Body of pancreas (tissue), 4 donors: ENCODE measurements around the gene GLUD1. TPM values are rescaled to one million over a fixed set of nuclear protein-coding genes. Genes with fewer than 3 reads are reported as not detected.
"Not testable (repeated sequence)": the region's sequence is repeated elsewhere in the genome, so short reads cannot be mapped to it uniquely, and the experiment has no call there.

Experiments
- ATAC-seq: fragments of 150-250 bp; one replicate; pipeline ENCODE4 v1.9.1; 2016
- DNase-seq, 4 donors: peaks; one replicate each; pipeline ENCODE4 v3.0.0-alpha.2; 2019
- H3K27ac ChIP-seq, 4 donors: fragments of 200-600 bp; sonication (generic); 1 replicate in 3 of 4; 2 replicates in 1 of 4; pipeline versions ENCODE4 v1.5.1 to v1.6.1; 2016 to 2019; ENCODE audit warnings: mild to moderate bottlenecking in 1 of 4, mixed read lengths in 1 of 4, moderate library complexity in 1 of 4
- H3K27me3 ChIP-seq, 2 donors: fragments of 200-600 bp; sonication (generic); one replicate each; pipeline ENCODE4 v1.6.0; 2016; ENCODE audit warnings: mild to moderate bottlenecking in 1 of 2
- H3K36me3 ChIP-seq, 2 donors: fragments of 200-600 bp; sonication (generic); replicated peaks in 1 of 2; 2 replicates each; pipeline ENCODE4 v1.5.1; 2016; ENCODE audit warnings: low read depth in 2 of 2; ENCODE audit not compliant: insufficient read depth in 1 of 2
- H3K4me1 ChIP-seq: fragments of 200-600 bp; sonication (generic); one replicate; pipeline ENCODE4 v1.6.0; 2016
- H3K4me3 ChIP-seq, 2 donors: fragments of 200-600 bp; sonication (generic); 1 replicate in 1 of 2; 2 replicates in 1 of 2; pipeline ENCODE4 v1.5.1; 2016 to 2019
- H3K9me3 ChIP-seq, 3 donors: fragments of 200-600 bp; sonication (generic); 1 replicate in 2 of 3; 2 replicates in 1 of 3; pipeline ENCODE4 v1.5.1; 2016
- WGBS, 2 donors: methylation state at CpG; one replicate each; pipeline ENCODE4 v1.1.5; 2017; 5-methylcytosine and 5-hydroxymethylcytosine counted together
- intact Hi-C: fragments of 100-400 bp; cut with DNase I; formaldehyde crosslinking; loops from one replicate; pipeline ENCODE4 v1.15.1; 2023
- total RNA-seq, 2 donors: library from RNA; depleted of rRNA; stranded (reverse); fragments of >200 nt; gene quantifications; one replicate each; pipeline ENCODE4 v1.1.0, GENCODE V29; 2016

The GLUD1 gene
- total RNA-seq, 2 donors from 2014 or later, result 72.1 to 74.5 TPM

- H3K9me3 ChIP-seq, H3K27me3 ChIP-seq, H3K36me3 ChIP-seq, intact Hi-C loops, ATAC-seq, DNase-seq, H3K4me3 ChIP-seq, H3K27ac ChIP-seq: not testable (repeated sequence)
- peaks cover 15% of the 10 kb centered on the region for H3K4me1 ChIP-seq
- WGBS, 2 donors, result 93% methylated on average over 6 of the region's 9 CpGs; no CpG with 5 or more reads in 1 of the 2 donors
Observed at GRCh38 chr10:87020056-87020455, 74.6 kb downstream of the GLUD1 start, which contains the start of gene FAM25A. Gene FAM25A (plus strand): TSS chr10:87020294. CDS start chr10:87020325, 31 bp downstream.

- ATAC-seq, H3K9me3 ChIP-seq, H3K4me3 ChIP-seq, H3K36me3 ChIP-seq, intact Hi-C loops, H3K27me3 ChIP-seq, DNase-seq, H3K27ac ChIP-seq: not testable (repeated sequence)
- 100% methylated on average over 1 of the region's 1 CpG; no CpG with 5 or more reads in 1 of the 2 donors for WGBS, 2 donors
- H3K4me1 ChIP-seq, result peaks cover 15% of the 10 kb centered on the region
Observed at GRCh38 chr10:87019504-87019903, 75.1 kb downstream of the GLUD1 start.

- intact Hi-C loops, H3K27ac ChIP-seq: not testable (repeated sequence)
- WGBS, 2 donors, result 78% methylated on average over 6 of the region's 6 CpGs; no CpG with 5 or more reads in 1 of the 2 donors
Observed at GRCh38 chr10:87019066-87019465, 75.6 kb downstream of the GLUD1 start.

GRCh38 chr10:87018127-87018526, 76.5 kb downstream of the GLUD1 start:
- H3K27ac ChIP-seq, DNase-seq, H3K36me3 ChIP-seq, ATAC-seq, intact Hi-C loops, H3K9me3 ChIP-seq, H3K27me3 ChIP-seq, H3K4me3 ChIP-seq: not testable (repeated sequence)
- WGBS, 2 donors, result 77% methylated on average over 5 of the region's 6 CpGs
- H3K4me1 ChIP-seq, result peaks cover 15% of the 10 kb centered on the region

More at GRCh38 chr10:87019066-87019465, 75.6 kb downstream of the GLUD1 start:
- not testable (repeated sequence) for ATAC-seq, H3K27me3 ChIP-seq, H3K36me3 ChIP-seq, H3K4me3 ChIP-seq, DNase-seq, H3K9me3 ChIP-seq
- peaks cover 15% of the 10 kb centered on the region for H3K4me1 ChIP-seq

- ATAC-seq, H3K4me3 ChIP-seq, H3K9me3 ChIP-seq, DNase-seq, intact Hi-C loops, H3K27ac ChIP-seq, H3K27me3 ChIP-seq, H3K36me3 ChIP-seq: not testable (repeated sequence)
- WGBS, 2 donors, result 82 to 85% methylated on average over 10 of the region's 10 CpGs
- peaks cover 15% of the 10 kb centered on the region for H3K4me1 ChIP-seq
Observed at GRCh38 chr10:87014986-87015716, 79.5 kb downstream of the GLUD1 start.

GRCh38 chr10:87013528-87013927, 81.1 kb downstream of the GLUD1 start:
- H3K4me1 ChIP-seq, result peaks cover 15% of the 10 kb centered on the region
- H3K36me3 ChIP-seq, DNase-seq, H3K27me3 ChIP-seq, H3K9me3 ChIP-seq, intact Hi-C loops, H3K27ac ChIP-seq, ATAC-seq, H3K4me3 ChIP-seq: not testable (repeated sequence)
- WGBS, 2 donors, result 57 to 58% methylated on average over 3 of the region's 3 CpGs

- H3K27ac ChIP-seq, H3K36me3 ChIP-seq, H3K9me3 ChIP-seq, H3K27me3 ChIP-seq, H3K4me3 ChIP-seq, ATAC-seq, intact Hi-C loops, H3K4me1 ChIP-seq, DNase-seq: not testable (repeated sequence)
- WGBS, 2 donors, result 85 to 97% methylated on average over 10 to 11 of the region's 18 CpGs
Observed at GRCh38 chr10:87009134-87009696, 85.4 kb downstream of the GLUD1 start.

- H3K4me3 ChIP-seq, H3K9me3 ChIP-seq, intact Hi-C loops, H3K4me1 ChIP-seq, DNase-seq, H3K36me3 ChIP-seq, H3K27me3 ChIP-seq, H3K27ac ChIP-seq, ATAC-seq: not testable (repeated sequence)
- 91 to 97% methylated on average over 7 of the region's 7 CpGs for WGBS, 2 donors
Observed at GRCh38 chr10:87008303-87008702, 86.3 kb downstream of the GLUD1 start.

- H3K27ac ChIP-seq, intact Hi-C loops, H3K4me3 ChIP-seq, DNase-seq, H3K4me1 ChIP-seq, H3K36me3 ChIP-seq, H3K9me3 ChIP-seq, H3K27me3 ChIP-seq, ATAC-seq: not testable (repeated sequence)
- WGBS, 2 donors, result 51 to 55% methylated on average over 3 to 6 of the region's 6 CpGs
Observed at GRCh38 chr10:87007674-87008073, 87.0 kb downstream of the GLUD1 start.

- H3K9me3 ChIP-seq, H3K36me3 ChIP-seq, H3K4me3 ChIP-seq, intact Hi-C loops, ATAC-seq, H3K27ac ChIP-seq, H3K4me1 ChIP-seq, H3K27me3 ChIP-seq, DNase-seq: not testable (repeated sequence)
- WGBS, 2 donors, result 0% methylated on average over 1 of the region's 1 CpG
Observed at GRCh38 chr10:87007124-87007523, 87.5 kb downstream of the GLUD1 start.
